Prostate gland (tissue), 2 donors: Measurements from ENCODE around the gene TMEM131. TPM values are rescaled to one million over a fixed set of nuclear protein-coding genes. Genes with fewer than 3 reads are reported as not detected.

Experiments used
- DNase-seq: peaks from one replicate; pipeline ENCODE4 v3.0.0-alpha.2; 2019; ENCODE audit warnings: low spot score
- H3K27ac ChIP-seq, 2 donors: fragments of 200-600 bp; sonication (generic); 2 replicates each; pipeline ENCODE4 v1.5.1; 2017 to 2019
- H3K27me3 ChIP-seq: fragments of 200-600 bp; sonication (generic); replicated peaks from 2 replicates; pipeline ENCODE4 v1.5.1; 2019; ENCODE audit not compliant: insufficient read depth
- H3K36me3 ChIP-seq, 2 donors: fragments of 200-600 bp; sonication (generic); 1 replicate in 1 of 2; 2 replicates in 1 of 2; pipeline versions ENCODE4 v1.5.1 to v1.8.1; 2017 to 2019
- H3K4me1 ChIP-seq: fragments of 200-600 bp; sonication (generic); replicated peaks from 2 replicates; pipeline ENCODE4 v1.5.1; 2019
- H3K4me3 ChIP-seq, 2 donors: fragments of 200-600 bp; sonication (generic); 2 replicates each; pipeline ENCODE4 v1.5.1; 2017 to 2019
- H3K9me3 ChIP-seq: fragments of 200-600 bp; sonication (generic); 2 replicates; pipeline ENCODE4 v1.5.1; 2017
- CTCF ChIP-seq, 4 experiments: fragments of 200-600 bp in 2 of 4; fragments of 450-650 bp in 2 of 4; sonication (generic) in 2 of 4; IDR thresholded peaks; 1 replicate in 3 of 4; 2 replicates in 1 of 4; pipeline ENCODE4 v1.5.1; 2016 to 2019; ENCODE audit warnings: antibody characterized with exemption in 4 of 4, mild to moderate bottlenecking in 2 of 4, moderate library complexity in 2 of 4
- POLR2A ChIP-seq: fragments of 450-650 bp; IDR thresholded peaks from one replicate; pipeline ENCODE4 v1.6.1; 2016; ENCODE audit warnings: antibody characterized with exemption, mild to moderate bottlenecking
- POLR2AphosphoS5 ChIP-seq: sonication (generic); formaldehyde crosslinking; IDR thresholded peaks from one replicate; pipeline ENCODE4 v1.6.1; 2017; ENCODE audit warnings: antibody characterized with exemption
- WGBS: methylation state at CpG from one replicate; pipeline ENCODE4 v1.1.5; 2018; 5-methylcytosine and 5-hydroxymethylcytosine counted together
- intact Hi-C: fragments of 100-400 bp; cut with DNase I; formaldehyde crosslinking; loops from one replicate; pipeline ENCODE4 v1.14.2; 2022
- total RNA-seq, 2 donors: library from RNA; depleted of rRNA; stranded (reverse); fragments of >200 nt; gene quantifications; one replicate each; pipeline ENCODE4 v1.1.0, GENCODE V29; 2016

Gene TMEM131
- total RNA-seq, 2 donors from 2014 or later: 40.6 to 42.0 TPM

GRCh38 chr2:98004613-98005012 is 8.9 kb upstream of the TMEM131 start:
- no peak for DNase-seq
- intact Hi-C loops: no loop called here
- 92% methylated on average over 3 of the region's 3 CpGs for WGBS
- no peaks in the 10 kb centered on the region for H3K36me3 ChIP-seq
- no peaks in the 10 kb centered on the region for H3K27me3 ChIP-seq
- H3K4me1 ChIP-seq: no peaks in the 10 kb centered on the region
- H3K9me3 ChIP-seq: no peaks in the 10 kb centered on the region
- no peak for TF ChIP-seq POLR2AphosphoS5
- no peak overlapping the region for H3K4me3 ChIP-seq
- H3K27ac ChIP-seq: no peak overlapping the region

- H3K9me3 ChIP-seq: no peaks in the 10 kb centered on the region
- H3K4me1 ChIP-seq: no peaks in the 10 kb centered on the region
- H3K27me3 ChIP-seq: no peaks in the 10 kb centered on the region
- H3K4me3 ChIP-seq: no peak overlapping the region
- no peak for DNase-seq
- H3K36me3 ChIP-seq: no peaks in the 10 kb centered on the region
- TF ChIP-seq CTCF (IDR thresholded peaks at IDR 0.05) (no peak), POLR2A (no peak), POLR2AphosphoS5 (no peak)
- intact Hi-C loops: no loop called here
- H3K27ac ChIP-seq: no peak overlapping the region
- WGBS: 89% methylated on average over 2 of the region's 2 CpGs
Observed at GRCh38 chr2:98004047-98004446, 8.3 kb upstream of the TMEM131 start.

- H3K4me3 ChIP-seq: no peak overlapping the region
- no peak for DNase-seq
- intact Hi-C loops: loop anchor here (5.0 to 10.0 kb wide), 2 partner anchors 192 to 335 kb away; partner anchors contain the start of genes ACTR1B and C2orf92
- no peaks in the 10 kb centered on the region for H3K36me3 ChIP-seq
- 89% methylated on average over 3 of the region's 3 CpGs for WGBS
- no peaks in the 10 kb centered on the region for H3K4me1 ChIP-seq
- TF ChIP-seq CTCF (IDR thresholded peaks at IDR 0.05) (no peak), POLR2A (no peak), POLR2AphosphoS5 (no peak)
- H3K9me3 ChIP-seq: no peaks in the 10 kb centered on the region
- no peaks in the 10 kb centered on the region for H3K27me3 ChIP-seq
- no peak overlapping the region for H3K27ac ChIP-seq
Observed at GRCh38 chr2:97999536-97999935, 3.8 kb upstream of the TMEM131 start.

GRCh38 chr2:97998431-97999005 is 2.8 kb upstream of the TMEM131 start:
- H3K27me3 ChIP-seq: no peaks in the 10 kb centered on the region
- TF ChIP-seq POLR2AphosphoS5 (no peak), CTCF (IDR thresholded peaks at IDR 0.05) (no peak), POLR2A (no peak)
- H3K4me3 ChIP-seq: no peak overlapping the region
- 48% methylated on average over 1 of the region's 1 CpG for WGBS
- intact Hi-C loops: loop anchor here (5.0 to 10.0 kb wide), 2 partner anchors 191 to 334 kb away; partner anchors contain the start of genes ACTR1B and C2orf92
- no peak for DNase-seq
- H3K9me3 ChIP-seq: no peaks in the 10 kb centered on the region
- no peak overlapping the region for H3K27ac ChIP-seq
- no peaks in the 10 kb centered on the region for H3K4me1 ChIP-seq
- no peaks in the 10 kb centered on the region for H3K36me3 ChIP-seq

- Histone ChIP-seq H3K36me3 (no peaks in the 10 kb centered on the region), H3K27me3 (no peaks in the 10 kb centered on the region), H3K9me3 (no peaks in the 10 kb centered on the region), H3K27ac (no peak overlapping the region), H3K4me1 (no peaks in the 10 kb centered on the region), H3K4me3 (no peak overlapping the region)
- no peak for DNase-seq
- TF ChIP-seq CTCF (IDR thresholded peaks at IDR 0.05): no peak
- intact Hi-C loops: loop anchor here (5.0 to 10.0 kb wide), 2 partner anchors 191 to 333 kb away; partner anchors contain the start of genes ACTR1B and C2orf92
- WGBS: 63% methylated on average over 8 of the region's 8 CpGs
Observed at GRCh38 chr2:97997784-97998392, 2.1 kb upstream of the TMEM131 start.
